NCI-H510A (cell line): ENCODE data around the gene MYO5B.

Source experiments
- DNase-seq: peaks from one replicate; lab custom pipeline; 2025; lab: John Stamatoyannopoulos, UW

The MYO5B gene

GRCh38 chr18:50188652-50189051 lies 6.3 kb downstream of the MYO5B start:
- DNase-seq, result no peak

DNA sequence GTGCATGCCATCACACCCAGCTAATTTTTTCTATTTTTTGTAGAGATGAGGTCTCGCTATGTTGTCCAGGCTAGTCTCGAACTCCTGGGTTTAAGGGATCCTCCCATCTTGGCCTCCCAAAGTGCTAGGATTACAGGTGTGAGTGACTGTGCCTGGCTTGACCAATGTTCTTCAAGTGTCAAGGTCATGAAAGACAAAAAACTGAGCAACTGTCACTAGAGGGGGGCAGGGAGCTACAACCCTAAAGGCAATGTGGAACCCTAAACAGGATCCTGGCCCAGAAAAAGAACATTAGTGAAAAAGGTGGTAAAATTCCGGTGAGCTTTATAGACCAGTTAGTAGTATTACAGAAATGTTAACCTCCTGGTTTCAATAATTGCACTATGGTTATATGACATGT lies 7.3 kb downstream of the MYO5B start:
- no peak for DNase-seq

- no peak for DNase-seq
Observed at GRCh38 chr18:50186385-50186784, 8.6 kb downstream of the MYO5B start.

- no peak for DNase-seq
Observed at GRCh38 chr18:50183556-50183955, 11.4 kb downstream of the MYO5B start.

DNA sequence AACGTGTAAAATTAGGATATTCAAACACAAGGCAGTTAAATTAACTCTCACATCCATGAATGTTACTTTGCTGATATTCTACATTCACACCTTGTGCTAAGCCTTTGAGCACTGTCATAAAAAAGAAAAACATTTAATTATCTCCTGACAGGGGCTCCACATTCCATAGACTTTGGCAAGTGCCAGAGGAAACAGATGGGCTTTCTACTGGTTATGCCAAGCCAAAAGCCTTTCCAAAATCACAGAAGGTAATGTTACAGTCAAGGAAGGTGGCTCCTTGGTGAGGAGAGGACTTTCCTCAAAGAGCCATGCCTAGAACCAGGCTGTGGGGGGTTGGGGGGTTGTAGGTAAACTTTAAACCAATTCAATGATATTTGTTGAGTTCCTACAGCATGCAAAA lies 12.4 kb downstream of the MYO5B start:
- no peak for DNase-seq

- no peak for DNase-seq
Observed at GRCh38 chr18:50181590-50181989, 13.4 kb downstream of the MYO5B start.

- no peak for DNase-seq
Observed at GRCh38 chr18:50179465-50179864, 15.5 kb downstream of the MYO5B start.

DNA sequence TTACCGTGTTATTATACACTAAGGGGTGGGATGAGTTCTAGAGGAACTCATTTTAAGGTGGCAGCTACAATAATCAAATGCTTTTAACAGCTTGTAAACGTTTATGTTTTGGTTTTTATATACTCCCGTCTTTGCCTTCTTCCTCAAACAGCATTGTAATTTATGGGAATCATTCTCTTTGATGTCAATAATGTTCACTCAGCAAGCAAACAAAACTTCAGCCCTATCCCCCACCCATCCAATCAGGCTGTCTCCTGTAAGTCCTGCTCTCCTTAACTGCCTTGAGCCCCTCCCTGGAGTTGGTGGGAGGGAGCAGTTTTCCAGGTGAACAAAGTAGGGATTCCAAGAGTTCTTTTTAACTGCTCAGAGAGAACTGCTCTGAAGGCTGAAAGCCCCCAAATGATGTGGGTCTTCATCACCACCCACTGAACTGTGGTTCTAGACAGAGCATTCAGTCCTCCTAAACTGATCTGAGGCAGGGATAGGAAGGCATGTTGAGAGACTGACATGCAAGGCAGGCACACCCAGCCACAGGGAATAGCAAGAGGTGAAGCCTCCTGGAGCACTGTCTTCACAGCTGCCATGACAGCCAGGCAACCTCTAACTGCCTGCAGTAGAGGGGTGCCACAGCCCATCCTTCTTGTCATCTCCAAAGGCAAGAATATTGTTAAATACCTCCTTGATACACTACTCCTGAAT lies 17.5 kb downstream of the MYO5B start:
- DNase-seq, result no peak

DNA sequence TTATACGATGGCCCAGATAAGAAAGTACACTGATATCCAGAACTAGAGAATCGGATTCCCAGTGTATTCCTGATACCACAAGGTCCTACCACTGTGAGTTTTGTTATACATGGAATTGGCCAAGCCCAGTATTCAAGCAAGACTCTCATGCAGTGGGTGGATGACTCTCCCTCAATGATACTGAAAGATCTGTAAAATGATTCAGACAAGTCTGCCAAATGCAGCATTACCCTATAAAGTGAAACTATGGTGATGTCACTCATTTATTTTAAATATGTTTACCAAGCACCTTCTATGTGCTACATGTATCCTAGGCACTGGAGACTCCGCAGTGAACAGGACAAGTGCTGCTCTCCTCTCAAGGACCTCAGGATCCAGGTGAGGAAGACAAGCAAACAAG lies 22.6 kb downstream of the MYO5B start:
- no peak for DNase-seq

DNA sequence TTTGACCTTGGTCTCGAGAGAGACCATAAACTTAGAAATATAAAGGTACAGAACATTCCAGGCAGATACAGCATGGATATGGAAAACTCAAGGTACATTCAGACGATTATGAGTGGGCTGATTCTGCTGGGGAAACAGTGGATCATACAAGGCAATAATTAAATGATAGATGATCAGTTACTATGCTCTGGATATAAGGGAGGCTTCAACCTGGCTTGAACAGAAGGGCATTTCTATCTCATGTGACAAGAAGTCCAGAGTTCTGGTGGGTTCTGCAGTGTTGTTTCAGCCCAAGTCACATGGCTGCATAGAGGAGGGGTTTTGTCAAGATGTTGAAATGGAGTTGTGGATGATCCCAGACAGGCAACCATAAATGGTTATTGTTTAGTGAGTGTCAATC lies 23.5 kb downstream of the MYO5B start:
- no peak for DNase-seq

DNA sequence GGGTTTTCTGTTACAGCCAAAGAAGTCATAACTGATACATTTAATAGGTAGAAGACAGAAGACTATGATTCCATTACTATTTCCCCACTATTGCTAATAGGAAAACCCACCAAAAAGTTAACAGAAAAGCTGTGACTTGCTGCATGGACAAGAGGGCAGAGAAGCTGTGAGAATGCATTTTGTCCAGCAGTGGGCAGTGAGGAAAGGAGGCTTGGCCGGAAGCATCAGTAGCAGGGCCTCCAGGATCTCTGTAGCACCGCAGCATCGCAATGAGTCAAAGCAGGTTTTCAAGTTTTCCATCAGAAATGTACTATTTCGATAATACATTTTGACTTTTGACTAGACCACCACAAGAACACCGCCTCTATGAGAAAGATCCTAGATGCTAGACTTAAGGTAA lies 24.9 kb downstream of the MYO5B start:
- DNase-seq, result no peak

DNA sequence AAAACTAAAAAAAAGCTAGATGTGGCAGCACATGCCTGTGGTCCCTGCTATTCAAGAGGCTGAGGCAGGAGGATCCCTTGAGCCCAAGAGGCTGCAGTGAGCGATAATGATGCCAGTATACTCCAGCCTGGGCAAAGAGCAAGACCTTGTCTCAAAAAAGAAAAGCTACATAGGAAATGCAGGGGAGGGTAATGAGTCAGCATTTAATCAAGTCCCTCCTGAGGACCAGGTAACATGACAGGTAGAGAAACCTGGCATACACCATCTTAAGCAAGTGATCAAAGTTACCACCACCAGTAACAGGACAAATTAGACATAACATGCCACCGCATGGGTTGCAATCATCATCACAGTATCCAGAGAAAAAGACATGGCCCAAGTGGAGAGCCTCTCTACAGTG lies 25.8 kb downstream of the MYO5B start:
- DNase-seq, result no peak

GRCh38 chr18:50167966-50168365 lies 27.0 kb downstream of the MYO5B start:
- DNase-seq, result no peak

- DNase-seq, result no peak
Observed at GRCh38 chr18:50166901-50167300, 28.0 kb downstream of the MYO5B start.

DNA sequence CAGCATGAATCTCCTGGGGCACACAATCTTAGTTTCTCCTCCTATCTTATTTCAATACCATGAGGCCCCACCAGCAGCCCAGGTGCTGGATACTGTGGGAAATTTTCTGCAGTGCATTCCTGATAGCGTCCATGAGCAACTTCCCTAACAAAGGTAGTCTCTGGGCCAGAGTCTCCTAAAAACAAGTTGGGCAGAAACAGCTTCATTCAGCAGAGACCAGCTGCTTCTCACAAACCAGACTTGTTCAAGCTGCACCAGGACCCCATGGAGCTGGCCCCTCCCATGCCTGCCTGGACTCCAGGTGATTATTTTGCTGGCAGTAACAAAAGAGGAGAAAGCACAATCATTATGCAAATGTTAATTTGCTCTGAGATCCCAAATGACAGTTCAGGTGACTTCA lies 31.4 kb downstream of the MYO5B start:
- no peak for DNase-seq

GRCh38 chr18:50162486-50163304 lies 32.3 kb downstream of the MYO5B start:
- no peak for DNase-seq

GRCh38 chr18:50161597-50162205 lies 33.2 kb downstream of the MYO5B start:
- DNase-seq, result no peak

DNA sequence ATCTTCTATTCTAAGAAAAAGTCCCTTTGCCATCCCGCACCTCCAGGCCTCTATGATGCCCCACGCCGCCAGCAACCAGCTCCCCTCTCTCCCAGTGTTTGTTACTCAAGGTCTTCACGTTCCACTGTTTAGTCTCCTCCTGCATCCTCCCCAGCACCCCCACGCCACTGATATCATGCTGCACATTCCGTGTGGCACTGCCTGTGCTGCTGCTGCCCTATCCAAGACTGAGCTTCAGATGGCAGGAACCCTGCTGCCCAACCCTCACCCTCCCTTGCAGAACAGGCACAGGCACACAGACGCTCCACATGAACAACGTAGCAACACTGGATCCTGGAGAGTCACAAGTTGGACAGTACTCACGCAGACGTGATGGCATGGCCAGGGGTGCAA lies 35.3 kb downstream of the MYO5B start:
- DNase-seq, result no peak

DNA sequence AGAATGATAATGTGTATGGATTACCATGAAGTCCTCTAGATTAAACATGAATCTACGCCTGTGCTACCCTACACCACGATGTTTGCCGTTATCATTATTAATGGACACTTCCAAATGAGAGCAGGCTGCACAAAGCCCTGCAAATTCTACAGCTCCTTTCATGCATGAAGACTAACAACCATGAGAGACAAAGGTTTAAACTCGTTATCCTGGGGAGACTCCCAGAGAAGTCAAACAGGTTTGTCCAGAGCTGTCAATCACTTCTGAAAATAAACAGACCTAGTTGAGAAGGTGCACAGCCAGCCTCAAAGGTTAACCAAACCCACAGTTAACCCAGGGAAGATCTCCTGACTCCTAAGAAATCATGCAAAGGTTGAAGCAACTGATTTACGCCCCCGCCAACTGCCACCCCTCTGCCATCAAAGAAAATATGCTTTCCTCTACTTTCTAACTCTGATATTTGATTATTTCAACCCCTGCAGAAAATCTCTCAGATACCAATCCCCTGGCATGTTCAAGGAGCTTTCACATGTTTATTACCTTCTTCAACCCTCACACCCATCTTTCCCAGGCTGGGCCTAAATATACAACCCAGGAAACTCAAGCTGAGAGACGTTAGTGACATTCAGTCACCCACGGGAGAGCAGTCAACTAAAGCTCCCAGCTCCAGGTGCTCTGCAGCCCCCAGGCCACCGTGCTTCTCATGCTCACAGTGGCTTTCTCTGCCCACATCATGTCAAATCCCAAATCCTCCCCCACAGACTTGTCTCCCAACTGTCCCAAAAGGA lies 35.9 kb downstream of the MYO5B start:
- DNase-seq, result peak; percentile 83

DNA sequence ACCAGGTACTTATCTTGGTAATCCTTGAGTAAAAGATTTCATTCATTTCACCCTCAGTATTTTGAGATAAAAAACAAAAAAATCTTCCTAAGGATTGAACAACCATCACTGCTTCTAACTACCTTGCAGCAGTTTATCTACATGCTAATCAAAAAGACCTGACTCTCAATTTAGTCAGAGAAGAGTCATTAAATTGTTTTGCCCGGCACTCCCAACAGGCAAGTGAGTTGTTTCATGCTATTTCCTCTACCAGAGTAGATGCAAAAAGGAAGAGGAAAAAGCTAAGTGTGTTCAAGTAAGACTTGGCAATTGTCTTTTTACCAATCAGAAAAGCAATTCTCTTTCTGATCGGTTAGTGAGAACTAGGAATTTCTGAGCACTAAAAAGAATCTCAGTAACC lies 39.5 kb downstream of the MYO5B start:
- DNase-seq, result no peak

GRCh38 chr18:50154420-50154819 lies 40.5 kb downstream of the MYO5B start:
- no peak for DNase-seq

- DNase-seq, result no peak
Observed at GRCh38 chr18:50152900-50153299, 42.0 kb downstream of the MYO5B start.
